Loucy (cell line): ENCODE measurements around the gene NEBL.

Experiments used
- H2AFZ ChIP-seq: fragments of 200-600 bp; sonication (generic); 2 replicates; pipeline ENCODE4 v1.6.0; 2016; ENCODE audit warnings: antibody characterized with exemption, mild to moderate bottlenecking, low read length, moderate library complexity
- H3F3A ChIP-seq: fragments of 200-600 bp; 2 replicates; pipeline ENCODE4 v1.6.0; 2016; ENCODE audit warnings: antibody characterized with exemption, low read depth, mild to moderate bottlenecking
- H3K27me3 ChIP-seq: fragments of 200-600 bp; sonication (generic); 2 replicates; pipeline ENCODE4 v1.6.1; 2014; ENCODE audit warnings: low read length, mild to moderate bottlenecking; ENCODE audit not compliant: insufficient read depth, poor library complexity, severe bottlenecking
- H3K36me3 ChIP-seq: fragments of 200-600 bp; sonication (generic); 2 replicates; pipeline ENCODE4 v1.6.1; 2016; ENCODE audit warnings: low read length; ENCODE audit not compliant: insufficient read depth
- H3K4me1 ChIP-seq: fragments of 200-600 bp; sonication (generic); 2 replicates; pipeline ENCODE4 v1.5.1; 2014; ENCODE audit warnings: low read length, mild to moderate bottlenecking; ENCODE audit not compliant: insufficient read depth, poor library complexity, severe bottlenecking
- H3K4me2 ChIP-seq: fragments of 200-600 bp; sonication (generic); 2 replicates; pipeline ENCODE4 v1.6.0; 2014; ENCODE audit warnings: antibody characterized with exemption, low read length, low read depth, mild to moderate bottlenecking; ENCODE audit not compliant: poor library complexity, severe bottlenecking
- H3K4me3 ChIP-seq: fragments of 200-600 bp; sonication (generic); 2 replicates; pipeline ENCODE4 v1.5.1; 2014; ENCODE audit warnings: low read length, mild to moderate bottlenecking, mixed read lengths; ENCODE audit not compliant: poor library complexity, severe bottlenecking
- H3K79me2 ChIP-seq: fragments of 200-600 bp; sonication (generic); 2 replicates; pipeline ENCODE4 v1.6.1; 2014; ENCODE audit warnings: low read length; ENCODE audit not compliant: insufficient read depth
- H3K9ac ChIP-seq: fragments of 200-600 bp; sonication (generic); 2 replicates; pipeline ENCODE4 v1.6.0; 2014; ENCODE audit warnings: mild to moderate bottlenecking, low read depth, low read length, moderate library complexity; ENCODE audit not compliant: poor library complexity, severe bottlenecking
- H3K9me2 ChIP-seq: fragments of 200-600 bp; sonication (generic); replicated peaks from 2 replicates; pipeline ENCODE4 v1.6.1; 2016; ENCODE audit warnings: low read depth, low read length, mixed read lengths
- H3K9me3 ChIP-seq: fragments of 200-600 bp; sonication (generic); 2 replicates; pipeline ENCODE4 v1.6.1; 2014; ENCODE audit warnings: mild to moderate bottlenecking, antibody characterized with exemption, low read length, low read depth; ENCODE audit not compliant: insufficient read depth
- H4K20me1 ChIP-seq: fragments of 200-600 bp; sonication (generic); 2 replicates; pipeline ENCODE4 v1.6.0; 2014; ENCODE audit warnings: antibody characterized with exemption, low read length, mild to moderate bottlenecking; ENCODE audit not compliant: insufficient read depth, poor library complexity, severe bottlenecking
- CTCF ChIP-seq: fragments of 200-600 bp; sonication (generic); conservative IDR thresholded peaks from 2 replicates; pipeline ENCODE4 v1.5.1; 2014; ENCODE audit warnings: mild to moderate bottlenecking, antibody characterized with exemption, low read length
- EZH2phosphoT487 ChIP-seq: fragments of 200-600 bp; IDR thresholded peaks from 2 replicates; pipeline ENCODE4 v1.6.1; 2018; ENCODE audit warnings: antibody characterized with exemption, mild to moderate bottlenecking, moderate library complexity, borderline replicate concordance

NEBL gene

GRCh38 chr10:20839910-20840309 lies 57.2 kb downstream of the NEBL start:
- H3K36me3 ChIP-seq, result no peaks in the 10 kb centered on the region
- no peak overlapping the region for H3K9ac ChIP-seq
- no peak overlapping the region for H3K4me2 ChIP-seq
- H3F3A ChIP-seq, result no peaks in the 10 kb centered on the region
- H3K79me2 ChIP-seq, result no peaks in the 10 kb centered on the region
- H3K9me3 ChIP-seq, result no peaks in the 10 kb centered on the region
- no peaks in the 10 kb centered on the region for H3K9me2 ChIP-seq
- TF ChIP-seq CTCF (no peak), EZH2phosphoT487 (no peak)
- H2AFZ ChIP-seq, result no peak overlapping the region
- no peak overlapping the region for H3K4me3 ChIP-seq
- no peaks in the 10 kb centered on the region for H3K4me1 ChIP-seq
- no peaks in the 10 kb centered on the region for H3K27me3 ChIP-seq
- H4K20me1 ChIP-seq, result no peaks in the 10 kb centered on the region

DNA sequence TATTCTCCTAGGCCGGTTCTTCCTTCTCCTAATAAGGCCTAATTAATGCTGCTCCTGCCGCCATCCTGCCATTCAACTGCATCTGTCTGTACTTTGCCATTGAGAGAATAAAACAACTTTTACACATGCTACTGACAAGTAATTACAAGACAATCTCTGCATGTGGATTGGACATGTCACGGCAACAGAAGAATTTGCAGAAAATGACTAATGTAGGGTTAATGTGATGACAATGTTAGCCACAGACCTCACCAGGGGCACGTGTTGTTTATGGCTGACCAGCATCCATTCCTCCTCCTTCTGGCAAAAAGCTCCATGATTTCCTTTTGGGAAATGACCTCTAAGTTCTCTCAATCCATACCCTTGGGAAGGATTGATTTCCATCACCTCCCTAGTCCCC lies 58.0 kb downstream of the NEBL start:
- Histone ChIP-seq H3K4me3 (no peak overlapping the region), H3K9me2 (no peaks in the 10 kb centered on the region), H3F3A (no peaks in the 10 kb centered on the region), H3K9ac (no peak overlapping the region), H4K20me1 (no peaks in the 10 kb centered on the region), H3K27me3 (no peaks in the 10 kb centered on the region), H3K79me2 (no peaks in the 10 kb centered on the region), H3K9me3 (no peaks in the 10 kb centered on the region), H3K4me2 (no peak overlapping the region), H2AFZ (no peak overlapping the region), H3K36me3 (no peaks in the 10 kb centered on the region), H3K4me1 (no peaks in the 10 kb centered on the region)
- TF ChIP-seq EZH2phosphoT487 (no peak), CTCF (no peak)

- Histone ChIP-seq H3K9me3 (no peaks in the 10 kb centered on the region), H3K4me3 (no peak overlapping the region)
- no peak for TF ChIP-seq EZH2phosphoT487
- no peak for TF ChIP-seq CTCF
These were observed 60.7 kb downstream of the NEBL start for GRCh38 chr10:20836401-20836800.

More at GRCh38 chr10:20836401-20836800, 60.7 kb downstream of the NEBL start:
- Histone ChIP-seq H4K20me1 (no peaks in the 10 kb centered on the region), H3K9ac (no peak overlapping the region), H2AFZ (no peak overlapping the region), H3K9me2 (no peaks in the 10 kb centered on the region), H3K4me1 (no peaks in the 10 kb centered on the region), H3K36me3 (no peaks in the 10 kb centered on the region), H3K79me2 (no peaks in the 10 kb centered on the region), H3K27me3 (no peaks in the 10 kb centered on the region), H3F3A (no peaks in the 10 kb centered on the region), H3K4me2 (no peak overlapping the region)
